HepG2 (cell line): ENCODE results near the gene USP2. TPM values are rescaled to one million over a fixed set of nuclear protein-coding genes. Genes with fewer than 3 reads are reported as not detected.

Source experiments
- HMG20A ChIP-seq: IDR thresholded peaks from 2 replicates; pipeline ENCODE4 v1.6.1; 2016; ENCODE audit warnings: borderline replicate concordance
- HOXA9 ChIP-seq: sonication (generic); formaldehyde crosslinking; IDR thresholded peaks from 2 replicates; pipeline ENCODE4 v1.8.1; 2022; ENCODE audit warnings: missing genetic modification reagents, mild to moderate bottlenecking, moderate library complexity, borderline replicate concordance
- MIER2 ChIP-seq: IDR thresholded peaks from 2 replicates; pipeline ENCODE4 v1.6.1; 2016; ENCODE audit warnings: missing biosample characterization, missing genetic modification reagents
- MYC ChIP-seq: sonication (generic); formaldehyde crosslinking; IDR thresholded peaks from 2 replicates; pipeline ENCODE4 v1.9.0; 2021; ENCODE audit warnings: missing genetic modification reagents, borderline replicate concordance
- NFATC3 ChIP-seq: sonication (generic); formaldehyde crosslinking; IDR thresholded peaks from 2 replicates; pipeline ENCODE4 v1.5.1; 2020; ENCODE audit warnings: mild to moderate bottlenecking, missing genetic modification reagents
- PCBP1 ChIP-seq: fragments of 200-400 bp; formaldehyde crosslinking; IDR thresholded peaks from 2 replicates; pipeline ENCODE4 v1.6.1; 2017; ENCODE audit warnings: mild to moderate bottlenecking, low read depth, low read length, borderline replicate concordance
- PITX1 ChIP-seq: sonication (generic); formaldehyde crosslinking; IDR thresholded peaks from 2 replicates; pipeline ENCODE4 v1.5.1; 2020; ENCODE audit warnings: mild to moderate bottlenecking, missing genetic modification reagents
- POGZ ChIP-seq: sonication (generic); formaldehyde crosslinking; IDR thresholded peaks from 2 replicates; pipeline ENCODE4 v1.4.0; 2020; ENCODE audit warnings: mild to moderate bottlenecking, missing genetic modification reagents
- RELA ChIP-seq: sonication (generic); formaldehyde crosslinking; IDR thresholded peaks from 2 replicates; pipeline ENCODE4 v1.4.0; 2020; ENCODE audit warnings: missing genetic modification reagents
- RXRA ChIP-seq: sonication (generic); formaldehyde crosslinking; IDR thresholded peaks from 2 replicates; pipeline ENCODE4 v1.5.1; 2020; ENCODE audit warnings: missing genetic modification reagents
- SOX5 ChIP-seq: IDR thresholded peaks from 2 replicates; pipeline ENCODE4 v1.6.1; 2016; ENCODE audit warnings: borderline replicate concordance
- SP4 ChIP-seq: sonication (generic); formaldehyde crosslinking; IDR thresholded peaks from 2 replicates; pipeline ENCODE4 v1.8.1; 2023; ENCODE audit warnings: mild to moderate bottlenecking, missing genetic modification reagents
- ZFP36 ChIP-seq: fragments of 150-350 bp; IDR thresholded peaks from 2 replicates; pipeline ENCODE4 v1.6.1; 2018; ENCODE audit warnings: borderline replicate concordance, low read length, low read depth; ENCODE audit not compliant: partially characterized antibody
- ZFP90 ChIP-seq: sonication (generic); formaldehyde crosslinking; IDR thresholded peaks from 2 replicates; pipeline ENCODE4 v1.8.0; 2022; ENCODE audit warnings: missing genetic modification reagents, mild to moderate bottlenecking, inconsistent platforms, borderline replicate concordance
- ZNF331 ChIP-seq: sonication (generic); formaldehyde crosslinking; IDR thresholded peaks from 2 replicates; pipeline ENCODE4 v1.4.0; 2020; ENCODE audit warnings: missing genetic modification reagents
- polyA plus RNA-seq, 8 experiments: library from polyadenylated mRNA; depleted of rRNA in 3 of 8; stranded (reverse) in 7 of 8; unstranded in 1 of 8; fragments of >200 nt; fragmentation: Illumina TruSeq in 4 of 8; extraction: Trizol in 4 of 8; gene quantifications; 2 replicates each; pipeline versions ENCODE4 v1.2.1 to v1.2.3, GENCODE V29; 2011 to 2016; ENCODE audit warnings: low read depth in 4 of 8, missing spikeins in 1 of 8, mixed read lengths in 1 of 8; ENCODE audit not compliant: insufficient read depth in 1 of 8
- total RNA-seq, 5 experiments: library from RNA; depleted of rRNA; stranded (reverse); fragments of >200 nt; fragmentation: Illumina TruSeq; extraction: Trizol; gene quantifications; 2 replicates each; pipeline ENCODE4 v1.2.3, GENCODE V29; 2016; ENCODE audit warnings: low read depth in 1 of 5
- TF ChIP-seq, protein P1 (sequence below): sonication (generic); formaldehyde crosslinking; IDR thresholded peaks from 2 replicates; pipeline ENCODE4 v1.8.0; 2022; ENCODE audit warnings: missing genetic modification reagents, mild to moderate bottlenecking, borderline replicate concordance
- TF ChIP-seq, protein P2 (sequence below): sonication (generic); formaldehyde crosslinking; IDR thresholded peaks from 2 replicates; pipeline ENCODE4 v1.4.0; 2020; ENCODE audit warnings: missing genetic modification reagents
- TF ChIP-seq, protein P3 (sequence below): IDR thresholded peaks from 2 replicates; pipeline ENCODE4 v1.4.0; 2020; ENCODE audit warnings: mild to moderate bottlenecking, missing genetic modification reagents
- TF ChIP-seq, protein P4 (sequence below): IDR thresholded peaks from 2 replicates; pipeline ENCODE4 v1.6.1; 2012; ENCODE audit warnings: inconsistent platforms
- TF ChIP-seq, protein P5 (sequence below): IDR thresholded peaks from 2 replicates; pipeline ENCODE4 v1.6.1; 2016; ENCODE audit warnings: missing genetic modification reagents, missing compliant biosample characterization
- TF ChIP-seq, protein P6 (sequence below): sonication (generic); IDR thresholded peaks from 2 replicates; pipeline ENCODE4 v1.6.1; 2016; ENCODE audit warnings: low read depth, borderline replicate concordance

The USP2 gene
- total and polyA plus RNA-seq, 2 of the 13 experiments (the other 11 are each of a cell fraction or from before 2014, with no cell fraction given) = 2.5 to 6.0 TPM

DNA sequence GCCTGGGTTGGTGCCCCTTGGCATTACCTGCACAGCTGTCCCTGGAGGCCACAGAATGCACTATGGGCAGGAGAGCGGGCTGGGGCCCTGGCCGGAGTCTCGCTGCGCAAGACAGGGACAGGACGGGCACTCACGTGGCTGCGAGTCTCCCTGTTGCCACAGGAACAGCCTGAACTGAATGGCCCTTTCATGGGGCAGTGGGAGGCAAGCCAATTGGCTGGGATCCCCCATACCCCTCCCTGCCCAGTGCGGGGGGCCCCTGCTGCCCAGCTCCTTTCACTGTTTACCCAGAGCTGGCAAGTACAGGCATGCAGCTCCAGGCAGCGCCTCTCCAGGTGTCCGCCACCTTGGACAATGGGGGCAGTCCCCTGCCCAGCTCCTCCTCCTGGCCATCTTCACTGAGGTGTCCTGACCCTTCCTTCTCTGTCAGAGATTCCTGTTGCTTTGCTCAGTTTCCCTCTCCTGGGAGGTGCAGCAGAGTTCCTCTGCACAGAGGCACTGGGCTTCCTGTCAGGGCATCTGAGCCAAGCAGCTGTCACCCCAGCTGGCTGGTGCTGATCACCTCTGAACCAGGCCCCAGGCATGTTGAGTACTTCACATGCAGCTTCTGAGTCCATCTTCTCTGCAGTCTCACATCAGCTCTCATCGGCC is 5.2 kb downstream of the USP2 start (continued):
- TF ChIP-seq, protein P1, sequence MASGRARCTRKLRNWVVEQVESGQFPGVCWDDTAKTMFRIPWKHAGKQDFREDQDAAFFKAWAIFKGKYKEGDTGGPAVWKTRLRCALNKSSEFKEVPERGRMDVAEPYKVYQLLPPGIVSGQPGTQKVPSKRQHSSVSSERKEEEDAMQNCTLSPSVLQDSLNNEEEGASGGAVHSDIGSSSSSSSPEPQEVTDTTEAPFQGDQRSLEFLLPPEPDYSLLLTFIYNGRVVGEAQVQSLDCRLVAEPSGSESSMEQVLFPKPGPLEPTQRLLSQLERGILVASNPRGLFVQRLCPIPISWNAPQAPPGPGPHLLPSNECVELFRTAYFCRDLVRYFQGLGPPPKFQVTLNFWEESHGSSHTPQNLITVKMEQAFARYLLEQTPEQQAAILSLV (CRISPR knock-in tag) = peak; percentile 59; the same call in 1 of the 2 replicates
- TF ChIP-seq RELA (no peak), HOXA9 (CRISPR knock-in tag) (peak; percentile 38; the same call in 1 of the 2 replicates), RXRA (CRISPR knock-in tag) (peak; percentile 78), ZNF331 (0 out of 2 replicates have a peak, but pooled peaks have one; percentile 64), HMG20A (CRISPR knock-in tag) (peak; percentile 49; the same call in 1 of the 2 replicates), PITX1 (CRISPR knock-in tag) (peak; percentile 66; the same call in 1 of the 2 replicates), NFATC3 (CRISPR knock-in tag) (no peak), SOX5 (0 out of 2 replicates have a peak, but pooled peaks have one; percentile 42), ZFP36 (no peak), MIER2 (CRISPR knock-in tag) (0 out of 2 replicates have a peak, but pooled peaks have one; percentile 45), MYC (CRISPR knock-in tag) (peak; percentile 55; the same call in 1 of the 2 replicates), SP4 (CRISPR knock-in tag) (0 out of 2 replicates have a peak, but pooled peaks have one; percentile 36), PCBP1 (peak; percentile 73; the same call in 1 of the 2 replicates), ZFP90 (peak; percentile 69; the same call in 1 of the 2 replicates), POGZ (peak; percentile 47; the same call in 1 of the 2 replicates)
- TF ChIP-seq, protein P2, sequence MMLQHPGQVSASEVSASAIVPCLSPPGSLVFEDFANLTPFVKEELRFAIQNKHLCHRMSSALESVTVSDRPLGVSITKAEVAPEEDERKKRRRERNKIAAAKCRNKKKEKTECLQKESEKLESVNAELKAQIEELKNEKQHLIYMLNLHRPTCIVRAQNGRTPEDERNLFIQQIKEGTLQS (CRISPR knock-in tag) = 0 out of 2 replicates have a peak, but pooled peaks have one; percentile 26
- TF ChIP-seq, protein P3, sequence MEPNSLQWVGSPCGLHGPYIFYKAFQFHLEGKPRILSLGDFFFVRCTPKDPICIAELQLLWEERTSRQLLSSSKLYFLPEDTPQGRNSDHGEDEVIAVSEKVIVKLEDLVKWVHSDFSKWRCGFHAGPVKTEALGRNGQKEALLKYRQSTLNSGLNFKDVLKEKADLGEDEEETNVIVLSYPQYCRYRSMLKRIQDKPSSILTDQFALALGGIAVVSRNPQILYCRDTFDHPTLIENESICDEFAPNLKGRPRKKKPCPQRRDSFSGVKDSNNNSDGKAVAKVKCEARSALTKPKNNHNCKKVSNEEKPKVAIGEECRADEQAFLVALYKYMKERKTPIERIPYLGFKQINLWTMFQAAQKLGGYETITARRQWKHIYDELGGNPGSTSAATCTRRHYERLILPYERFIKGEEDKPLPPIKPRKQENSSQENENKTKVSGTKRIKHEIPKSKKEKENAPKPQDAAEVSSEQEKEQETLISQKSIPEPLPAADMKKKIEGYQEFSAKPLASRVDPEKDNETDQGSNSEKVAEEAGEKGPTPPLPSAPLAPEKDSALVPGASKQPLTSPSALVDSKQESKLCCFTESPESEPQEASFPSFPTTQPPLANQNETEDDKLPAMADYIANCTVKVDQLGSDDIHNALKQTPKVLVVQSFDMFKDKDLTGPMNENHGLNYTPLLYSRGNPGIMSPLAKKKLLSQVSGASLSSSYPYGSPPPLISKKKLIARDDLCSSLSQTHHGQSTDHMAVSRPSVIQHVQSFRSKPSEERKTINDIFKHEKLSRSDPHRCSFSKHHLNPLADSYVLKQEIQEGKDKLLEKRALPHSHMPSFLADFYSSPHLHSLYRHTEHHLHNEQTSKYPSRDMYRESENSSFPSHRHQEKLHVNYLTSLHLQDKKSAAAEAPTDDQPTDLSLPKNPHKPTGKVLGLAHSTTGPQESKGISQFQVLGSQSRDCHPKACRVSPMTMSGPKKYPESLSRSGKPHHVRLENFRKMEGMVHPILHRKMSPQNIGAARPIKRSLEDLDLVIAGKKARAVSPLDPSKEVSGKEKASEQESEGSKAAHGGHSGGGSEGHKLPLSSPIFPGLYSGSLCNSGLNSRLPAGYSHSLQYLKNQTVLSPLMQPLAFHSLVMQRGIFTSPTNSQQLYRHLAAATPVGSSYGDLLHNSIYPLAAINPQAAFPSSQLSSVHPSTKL (CRISPR knock-in tag) = peak; percentile 68; the same call in 1 of the 2 replicates
- TF ChIP-seq, protein P4, sequence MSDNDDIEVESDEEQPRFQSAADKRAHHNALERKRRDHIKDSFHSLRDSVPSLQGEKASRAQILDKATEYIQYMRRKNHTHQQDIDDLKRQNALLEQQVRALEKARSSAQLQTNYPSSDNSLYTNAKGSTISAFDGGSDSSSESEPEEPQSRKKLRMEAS = peak; percentile 94
- TF ChIP-seq, protein P5, sequence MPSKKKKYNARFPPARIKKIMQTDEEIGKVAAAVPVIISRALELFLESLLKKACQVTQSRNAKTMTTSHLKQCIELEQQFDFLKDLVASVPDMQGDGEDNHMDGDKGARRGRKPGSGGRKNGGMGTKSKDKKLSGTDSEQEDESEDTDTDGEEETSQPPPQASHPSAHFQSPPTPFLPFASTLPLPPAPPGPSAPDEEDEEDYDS (CRISPR knock-in tag) = peak; percentile 15; the same call in 1 of the 2 replicates
- TF ChIP-seq, protein P6, sequence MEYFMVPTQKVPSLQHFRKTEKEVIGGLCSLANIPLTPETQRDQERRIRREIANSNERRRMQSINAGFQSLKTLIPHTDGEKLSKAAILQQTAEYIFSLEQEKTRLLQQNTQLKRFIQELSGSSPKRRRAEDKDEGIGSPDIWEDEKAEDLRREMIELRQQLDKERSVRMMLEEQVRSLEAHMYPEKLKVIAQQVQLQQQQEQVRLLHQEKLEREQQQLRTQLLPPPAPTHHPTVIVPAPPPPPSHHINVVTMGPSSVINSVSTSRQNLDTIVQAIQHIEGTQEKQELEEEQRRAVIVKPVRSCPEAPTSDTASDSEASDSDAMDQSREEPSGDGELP = peak; percentile 73; the same call in 1 of the 2 replicates
